Bronchial epithelial cell (primary cell): ENCODE data around the gene PPP1R13L. TPM values are rescaled to one million over a fixed set of nuclear protein-coding genes. Genes with fewer than 3 reads are reported as not detected.

Source experiments
- DNase-seq: peaks from one replicate; pipeline ENCODE4 v3.0.0-alpha.2; 2010; ENCODE audit warnings: low read depth
- FAIRE-seq: peaks from 2 replicates; lab custom pipeline; 2011; peaks lifted over from hg19 to GRCh38; lab: Jason Lieb, UNC
- H3K27me3 ChIP-seq: 2 replicates; pipeline ENCODE4 v1.5.1; 2011; ENCODE audit warnings: low read length; ENCODE audit not compliant: control insufficient read depth, insufficient read depth
- H3K36me3 ChIP-seq: 2 replicates; pipeline ENCODE4 v1.5.1; 2011; ENCODE audit warnings: low read length; ENCODE audit not compliant: control insufficient read depth, insufficient read depth
- H3K4me3 ChIP-seq: 2 replicates; pipeline ENCODE4 v1.5.1; 2011; ENCODE audit warnings: mild to moderate bottlenecking, low read depth, low read length, control low read depth
- CTCF ChIP-seq: IDR thresholded peaks from 2 replicates; pipeline ENCODE4 v1.5.1; 2011; ENCODE audit warnings: mild to moderate bottlenecking, moderate library complexity, low read length, control low read depth, inconsistent platforms; ENCODE audit not compliant: insufficient read depth, severe bottlenecking
- total RNA-seq: library from RNA; depleted of rRNA; stranded (reverse); fragments of >200 nt; gene quantifications from 2 replicates; pipeline ENCODE4 v1.2.1, GENCODE V29; 2014

PPP1R13L gene
- total RNA-seq, 1 donor from 2014 or later: 16.6 TPM

GRCh38 chr19:45362291-45362690, 42.6 kb downstream of the PPP1R13L start:
- DNase-seq: no peak
- Histone ChIP-seq H3K36me3 (peaks cover 14% of the 10 kb centered on the region), H3K4me3 (no peak overlapping the region), H3K27me3 (no peaks in the 10 kb centered on the region)
- FAIRE-seq: no peak
- TF ChIP-seq CTCF: no peak

- DNase-seq (no peak), FAIRE-seq (no peak)
- Histone ChIP-seq H3K4me3 (no peak overlapping the region), H3K36me3 (peaks cover 16% of the 10 kb centered on the region), H3K27me3 (no peaks in the 10 kb centered on the region)
- TF ChIP-seq CTCF: no peak
Measured at GRCh38 chr19:45361608-45362007, 43.3 kb downstream of the PPP1R13L start.

- FAIRE-seq: no peak
- no peak overlapping the region for H3K4me3 ChIP-seq
- TF ChIP-seq CTCF: no peak
- no peaks in the 10 kb centered on the region for H3K27me3 ChIP-seq
- no peak for DNase-seq
- H3K36me3 ChIP-seq: peaks cover 15% of the 10 kb centered on the region
Measured at GRCh38 chr19:45358213-45358792, 46.6 kb downstream of the PPP1R13L start.

GRCh38 chr19:45357445-45357783, 47.5 kb downstream of the PPP1R13L start:
- Histone ChIP-seq H3K4me3 (no peak overlapping the region), H3K36me3 (peaks cover 12% of the 10 kb centered on the region), H3K27me3 (no peaks in the 10 kb centered on the region)
- FAIRE-seq: no peak
- no peak for DNase-seq
- no peak for TF ChIP-seq CTCF

- no peak for DNase-seq
- Histone ChIP-seq H3K4me3 (no peak overlapping the region), H3K27me3 (no peaks in the 10 kb centered on the region), H3K36me3 (peaks cover 10% of the 10 kb centered on the region)
- FAIRE-seq: no peak
- no peak for TF ChIP-seq CTCF
Measured at GRCh38 chr19:45356760-45357444, 48.0 kb downstream of the PPP1R13L start.
